Hippocampal formation (tissue), 2 donors: ENCODE data around the gene SZRD1.

Experiments used
- DNase-seq, 2 donors: peaks; one replicate each; lab custom pipeline; 2025; lab: John Stamatoyannopoulos, UW

SZRD1 gene

GRCh38 chr1:16394977-16395376 is 27.9 kb downstream of the SZRD1 start:
- DNase-seq: no peak

DNA sequence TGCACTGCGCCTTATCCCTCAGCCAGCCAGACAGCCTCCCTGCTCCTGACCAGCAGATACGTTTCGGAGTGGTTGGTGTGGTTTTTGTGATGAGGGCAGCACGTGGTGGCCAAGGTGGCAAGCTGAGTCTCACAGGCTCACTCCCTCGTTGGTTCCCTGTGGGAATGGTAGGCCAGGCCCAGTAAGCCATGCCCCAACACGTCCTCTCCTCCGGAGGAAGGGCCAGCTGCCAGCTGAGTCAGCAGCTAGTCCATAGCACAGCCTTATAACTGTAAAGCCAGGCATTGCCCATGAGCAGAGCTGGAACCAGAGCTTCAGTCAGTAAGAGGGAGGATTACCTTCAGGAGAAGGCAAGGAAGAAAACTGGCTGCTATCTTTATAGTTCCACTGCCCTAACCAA is 29.5 kb downstream of the SZRD1 start:
- DNase-seq: no peak

- no peak for DNase-seq
Measured at GRCh38 chr1:16397120-16397519, 30.1 kb downstream of the SZRD1 start.

DNA sequence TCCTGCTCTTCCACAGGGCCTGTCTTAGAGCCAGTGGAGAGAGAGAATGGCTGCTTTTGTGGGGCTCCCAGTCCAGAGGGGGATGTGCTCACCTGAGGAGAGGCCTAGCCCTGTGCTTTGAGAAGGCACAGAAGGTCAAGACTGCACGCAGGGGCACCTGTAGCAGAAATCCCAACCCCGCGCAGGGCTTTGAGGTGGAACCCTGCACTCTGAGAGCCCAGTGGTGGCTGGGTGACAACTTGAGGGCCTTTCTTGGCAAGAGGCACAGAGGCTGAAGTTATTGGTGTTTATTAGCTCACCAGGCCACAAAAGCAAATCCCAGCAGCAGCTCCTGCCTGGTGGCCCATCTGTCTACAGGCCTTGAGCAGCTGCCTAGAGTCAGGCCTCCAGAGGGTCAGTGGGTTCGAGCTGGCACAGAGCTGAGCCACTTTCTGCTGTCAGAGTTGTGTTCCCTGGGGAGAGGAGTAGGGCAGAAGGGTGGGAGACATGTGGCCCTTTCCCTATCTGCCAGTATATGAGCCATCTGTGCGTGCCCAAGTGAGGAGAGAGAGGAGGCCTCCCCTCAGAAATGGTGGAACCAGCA is 31.4 kb downstream of the SZRD1 start:
- DNase-seq: peak in 1 of 2 donors; percentile 1

GRCh38 chr1:16402742-16403141 is 35.7 kb downstream of the SZRD1 start:
- no peak for DNase-seq

DNA sequence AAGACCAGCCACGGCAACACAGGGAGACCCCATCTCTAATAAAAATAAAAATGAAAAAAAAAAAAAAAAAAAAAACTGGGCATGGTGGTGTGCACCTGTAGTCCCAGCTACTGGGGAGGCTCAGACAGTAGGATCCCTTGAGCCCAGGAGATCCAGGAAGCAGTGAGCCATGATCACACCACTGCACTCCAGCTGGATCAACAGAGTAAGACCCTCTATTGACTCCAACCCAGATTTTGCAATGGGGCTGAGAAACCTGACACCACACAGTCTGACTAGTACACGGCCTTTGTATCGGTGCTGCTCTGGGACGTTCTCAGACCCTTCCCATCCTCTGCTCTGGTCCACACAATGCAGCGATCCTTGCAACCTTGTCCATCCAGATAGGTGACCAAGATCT is 38.4 kb downstream of the SZRD1 start:
- DNase-seq: no peak

DNA sequence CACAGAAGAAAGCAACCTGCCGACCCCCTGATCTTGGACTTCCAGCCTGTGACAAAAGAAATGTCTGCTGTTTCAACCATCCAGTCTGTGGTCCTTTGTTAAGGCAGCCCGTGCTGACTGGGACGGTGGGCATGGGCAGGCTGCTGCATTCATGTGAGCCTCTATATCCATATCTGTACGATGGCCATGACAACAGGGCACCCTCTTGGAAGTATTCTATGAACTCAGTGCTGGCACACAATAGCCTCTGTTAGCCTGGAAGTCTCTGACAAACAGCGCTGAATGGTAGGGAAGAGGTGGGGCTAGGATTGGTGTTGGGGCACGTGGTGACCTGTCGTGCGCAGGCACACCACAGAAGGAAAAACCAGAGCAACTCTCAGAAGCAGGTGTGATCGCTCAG is 39.8 kb downstream of the SZRD1 start:
- no peak for DNase-seq

DNA sequence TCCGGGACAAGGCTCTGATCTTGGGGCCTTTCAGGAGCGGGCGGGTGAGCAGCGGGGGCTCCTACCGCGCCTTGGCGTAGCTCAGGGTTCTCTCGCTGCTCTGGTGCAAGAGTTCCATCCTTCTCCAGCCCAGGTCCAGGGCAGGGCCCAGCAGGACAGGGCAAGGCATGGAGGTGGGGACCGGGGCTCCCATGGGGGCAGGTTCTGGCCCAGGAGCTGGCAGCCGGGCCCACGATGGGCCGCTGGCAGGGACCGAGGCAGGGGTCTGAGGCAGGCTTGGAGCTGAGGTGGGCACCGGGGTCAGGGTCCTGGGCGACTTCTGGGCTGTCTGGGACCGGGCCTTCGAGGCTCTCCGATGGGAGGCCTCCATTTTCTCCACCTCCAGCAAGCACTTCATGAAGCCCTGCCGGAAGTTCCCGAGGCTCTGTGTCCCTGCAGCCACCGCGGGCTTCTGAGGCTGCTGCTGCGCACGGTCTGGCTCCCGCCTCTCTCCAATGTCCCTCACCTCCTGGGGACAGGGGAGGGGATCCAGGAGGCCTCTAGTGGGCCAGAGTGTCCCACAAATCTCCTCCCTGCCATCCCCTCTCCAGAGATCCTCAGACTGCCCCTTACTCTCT is 42.6 kb downstream of the SZRD1 start:
- DNase-seq: no peak

DNA sequence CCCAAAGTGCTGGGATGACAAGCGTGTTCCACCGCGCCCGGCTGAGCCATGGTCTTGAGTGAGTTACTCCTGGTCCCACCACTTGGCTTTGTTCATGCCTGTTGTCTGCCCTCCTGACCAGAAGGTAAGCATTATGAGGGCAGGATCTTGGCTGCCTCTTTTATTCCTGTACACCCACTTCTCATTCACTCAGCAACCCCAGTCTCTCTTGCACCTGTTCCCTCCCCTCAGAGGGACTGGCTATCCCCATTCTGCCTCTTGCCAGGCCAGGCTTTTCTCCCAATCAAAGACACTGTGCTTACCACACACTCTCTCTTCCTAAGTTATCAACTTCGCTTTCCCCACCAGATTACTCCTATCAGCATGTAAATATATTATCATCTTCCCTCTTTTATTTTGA is 43.8 kb downstream of the SZRD1 start:
- no peak for DNase-seq

DNA sequence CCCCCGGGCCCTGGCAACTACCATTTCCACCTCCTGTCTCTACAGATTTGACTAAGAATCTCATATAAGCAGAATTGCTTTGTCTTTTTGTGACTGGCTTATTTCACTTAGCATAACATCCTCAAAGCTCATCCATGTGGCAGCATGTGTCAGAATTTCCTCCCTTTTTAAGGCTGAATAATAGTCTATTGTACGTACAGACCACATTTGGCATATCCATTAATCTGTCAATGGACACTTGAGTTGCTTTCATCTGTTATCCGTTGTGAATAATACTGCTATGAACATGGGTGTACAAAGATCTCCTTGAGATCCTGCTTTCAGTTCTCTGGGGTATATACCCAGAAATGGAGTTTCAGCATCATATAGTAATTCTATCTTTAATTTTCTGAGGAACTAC is 46.1 kb downstream of the SZRD1 start:
- no peak for DNase-seq

GRCh38 chr1:16418823-16419425 is 51.9 kb downstream of the SZRD1 start:
- DNase-seq: no peak

DNA sequence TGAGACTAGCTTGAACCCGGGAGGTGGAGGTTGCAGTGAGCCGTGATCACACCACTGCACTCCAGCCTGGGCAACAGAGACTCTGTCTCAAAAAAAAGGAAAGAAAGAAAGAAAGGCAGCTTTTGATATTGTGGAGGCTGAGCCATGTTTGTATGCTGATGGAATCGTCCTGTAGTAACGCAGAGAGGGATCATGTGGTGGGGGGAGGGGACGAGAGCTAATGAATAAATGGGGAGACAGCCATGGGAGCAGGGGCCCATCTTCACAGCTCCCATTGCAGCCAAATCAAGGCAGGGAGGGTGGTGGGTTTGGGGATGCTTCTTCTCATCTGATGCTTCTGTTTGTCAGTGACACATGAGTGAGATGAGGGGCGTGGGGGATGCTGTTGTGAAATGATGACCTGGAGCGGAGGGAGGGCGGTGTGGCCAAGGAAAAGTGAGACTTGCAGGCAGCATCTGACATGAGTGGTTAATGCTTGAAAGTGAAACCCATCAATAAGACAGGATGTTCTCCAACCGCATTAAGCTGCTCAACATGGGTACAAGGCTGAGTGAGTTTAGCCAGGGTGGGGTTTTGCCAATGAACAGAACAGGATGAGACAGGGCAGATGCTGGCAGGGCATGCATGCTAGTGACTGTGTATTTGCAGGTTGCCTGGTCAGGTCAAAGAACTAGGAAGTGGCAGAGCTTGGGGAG is 53.5 kb downstream of the SZRD1 start:
- DNase-seq: no peak

- no peak for DNase-seq
Measured at GRCh38 chr1:16421201-16421600, 54.2 kb downstream of the SZRD1 start.

DNA sequence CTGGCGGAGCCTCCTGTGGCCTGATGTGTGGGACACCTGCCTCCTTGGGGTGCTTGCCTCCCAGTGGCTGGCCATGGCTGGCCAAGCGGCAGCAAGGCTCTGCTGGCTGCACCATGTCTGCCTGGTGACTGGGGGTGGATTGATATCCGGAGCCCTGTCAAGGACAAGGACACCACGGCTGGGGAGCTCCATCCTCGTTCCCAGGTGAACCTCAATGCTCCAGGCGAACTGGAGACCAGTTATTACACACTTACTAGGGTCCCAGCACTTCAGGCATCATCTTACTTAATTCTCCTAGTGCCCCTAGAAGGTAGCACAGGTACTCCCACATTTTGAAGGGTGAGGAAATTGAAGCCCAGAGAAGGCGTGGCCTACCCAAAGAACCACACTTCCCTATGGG is 55.0 kb downstream of the SZRD1 start:
- DNase-seq: no peak

DNA sequence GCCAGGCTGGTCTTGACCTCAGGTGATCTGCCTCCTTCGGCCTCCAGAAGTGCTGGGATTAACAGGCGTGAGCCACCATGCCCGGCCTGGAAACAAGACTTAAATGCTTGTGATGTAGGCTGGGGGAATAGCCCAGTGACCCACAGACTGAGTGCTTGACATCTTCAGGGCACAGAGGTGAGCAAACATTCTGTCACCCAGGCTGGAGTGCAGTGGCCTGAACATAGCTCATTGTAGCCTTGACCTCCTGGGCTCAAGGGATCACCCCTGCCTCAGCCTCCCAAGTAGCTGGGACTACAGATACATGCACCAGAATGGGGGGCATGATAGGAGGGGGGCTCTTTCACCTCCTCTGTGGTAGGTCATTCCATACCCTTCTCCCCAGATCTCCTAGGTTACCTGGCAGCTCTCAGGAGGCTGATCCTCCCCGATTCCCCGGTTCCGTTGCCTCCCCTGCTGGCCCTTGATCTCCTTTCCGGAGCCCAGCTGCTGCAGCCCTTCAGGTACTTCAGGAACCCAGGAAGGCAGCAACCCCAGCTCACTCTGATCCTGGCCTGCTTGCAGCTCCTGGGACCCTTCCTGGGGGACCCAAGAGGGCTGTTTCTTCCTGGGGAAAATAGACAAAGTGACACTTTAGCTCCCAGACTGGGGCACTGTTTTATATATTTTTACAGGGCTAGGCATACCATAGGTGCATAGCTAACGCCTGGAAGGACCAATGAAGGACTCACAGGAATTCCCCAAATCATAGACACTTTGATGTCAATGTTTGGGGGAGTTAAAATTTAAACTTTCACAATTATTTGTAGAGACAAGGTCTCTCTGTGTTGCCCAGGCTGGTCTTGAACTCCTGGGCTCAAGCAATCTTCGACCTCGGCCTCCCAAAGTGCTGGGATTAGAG is 58.3 kb downstream of the SZRD1 start:
- no peak for DNase-seq

DNA sequence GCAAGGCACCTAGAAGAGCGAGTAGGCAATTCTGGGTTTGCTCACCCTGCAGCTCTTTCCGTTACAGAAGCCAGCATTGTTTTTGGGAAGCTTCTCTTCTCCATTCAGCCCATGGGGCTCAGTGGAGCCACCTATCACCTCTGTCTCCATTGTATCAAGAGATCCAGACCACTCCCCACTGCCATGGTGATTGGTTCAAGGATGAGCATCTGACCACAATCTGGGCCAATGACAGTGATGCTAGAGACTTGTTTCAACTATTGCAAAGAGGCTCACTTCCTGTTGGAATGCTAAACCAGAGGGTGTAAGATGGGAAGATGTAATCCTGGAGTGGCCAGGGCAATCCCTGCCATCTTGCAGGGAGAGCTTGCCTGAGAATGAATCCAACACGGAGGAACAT is 63.6 kb downstream of the SZRD1 start:
- DNase-seq: no peak

GRCh38 chr1:16433030-16433429 is 66.0 kb downstream of the SZRD1 start:
- no peak for DNase-seq

DNA sequence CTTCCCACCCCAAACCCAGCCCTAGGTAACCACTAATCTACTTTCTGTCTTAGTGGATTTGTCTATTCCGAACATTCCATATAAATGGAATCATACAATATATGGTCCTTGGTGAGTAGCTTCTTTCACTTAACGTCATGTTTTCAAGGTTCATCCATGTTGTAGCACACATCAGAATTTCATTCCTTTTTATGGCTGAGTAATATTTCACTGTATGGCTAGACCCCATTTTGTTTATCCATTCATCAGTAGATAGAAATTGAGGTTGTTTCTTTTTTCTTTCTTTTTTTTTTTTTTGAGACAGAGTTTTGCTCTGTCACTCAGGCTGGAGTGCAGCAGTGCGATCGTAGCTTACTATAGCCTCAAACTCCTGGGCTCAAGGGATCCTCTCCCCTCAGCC is 67.0 kb downstream of the SZRD1 start:
- no peak for DNase-seq

- no peak for DNase-seq
Measured at GRCh38 chr1:16434501-16434900, 67.5 kb downstream of the SZRD1 start.

DNA sequence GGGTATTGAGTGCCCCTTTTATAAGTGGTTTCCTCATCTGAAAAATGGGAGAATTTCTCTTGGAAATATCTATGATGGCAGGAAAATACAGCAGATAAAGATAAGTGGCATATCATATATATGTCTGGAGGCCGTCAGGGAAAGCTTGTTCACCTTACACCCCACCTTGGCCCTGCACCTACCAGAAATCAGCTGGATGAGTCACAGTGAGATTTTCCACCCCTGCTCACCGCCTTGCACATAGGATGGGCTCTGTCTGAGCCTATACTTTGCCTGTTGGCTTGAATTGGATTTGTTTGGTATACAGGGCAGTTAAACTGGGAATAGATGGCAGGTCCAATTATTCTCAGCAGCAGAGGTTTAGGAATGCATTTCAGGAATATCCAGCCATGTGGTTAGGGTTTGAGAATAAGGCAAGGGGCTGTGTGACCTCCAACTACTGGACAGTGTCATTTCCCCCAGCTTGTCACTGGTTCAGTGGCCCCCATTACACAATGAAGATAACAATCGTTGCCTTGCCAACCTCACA is 70.0 kb downstream of the SZRD1 start, which contains the start of gene SPATA21:
Gene SPATA21 (minus strand): TSS at position 479 of the 529 bp plus-strand sequence. CDS start 6,053 bp downstream, outside the sequence.
- no peak for DNase-seq

- DNase-seq: no peak
Measured at GRCh38 chr1:16438516-16438915, 71.5 kb downstream of the SZRD1 start.

DNA sequence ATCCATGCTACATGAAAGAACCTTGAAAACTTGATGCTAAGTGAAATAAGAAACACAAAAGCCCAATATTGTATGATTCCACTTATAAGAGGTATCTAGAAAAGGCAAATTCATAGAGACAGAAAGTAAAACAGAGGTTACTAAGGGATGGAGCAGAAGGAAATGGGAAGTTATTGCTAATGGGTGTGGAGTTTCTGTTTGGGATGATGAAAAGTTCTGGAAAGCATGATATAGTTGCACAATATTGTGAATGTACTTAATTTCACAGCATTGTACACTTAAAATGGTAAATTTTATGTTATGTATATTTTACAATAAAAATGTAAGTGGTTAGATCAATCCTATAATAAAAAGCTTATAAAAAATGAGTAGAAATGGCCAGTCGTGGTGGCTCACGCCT is 71.9 kb downstream of the SZRD1 start:
- no peak for DNase-seq
